T-helper 2 cell (primary cell): ENCODE data around the gene OPCML.

ENCODE experiments used
- DNase-seq, 5 experiments: peaks; one replicate each; pipeline versions ENCODE4 v3.0.0 to v3.0.0-alpha.2; 2012 to 2022

OPCML gene

GRCh38 chr11:132640952-132641351, 891.3 kb downstream of the OPCML start:
- DNase-seq, result no peak

GRCh38 chr11:132639986-132640385, 892.3 kb downstream of the OPCML start:
- no peak for DNase-seq

DNA sequence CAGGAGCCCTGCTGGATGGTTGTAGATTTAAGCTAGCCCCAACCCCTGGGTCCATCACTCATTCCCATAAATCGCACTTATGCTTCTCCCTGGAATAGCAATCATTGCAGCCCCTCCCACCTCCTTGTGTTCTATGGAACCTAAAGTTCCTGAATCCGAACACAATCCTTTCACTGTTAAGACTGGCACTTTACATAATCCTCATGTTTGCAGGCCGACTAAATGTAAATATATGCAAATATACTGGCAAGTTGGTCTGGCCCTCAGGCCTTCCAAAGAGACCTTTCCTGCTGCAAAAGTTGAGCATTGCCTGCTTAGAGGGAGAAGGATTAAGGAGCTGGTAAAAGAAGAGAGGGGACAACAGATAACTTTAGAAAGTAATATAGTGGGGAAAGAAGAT, 892.9 kb downstream of the OPCML start:
- no peak for DNase-seq

DNA sequence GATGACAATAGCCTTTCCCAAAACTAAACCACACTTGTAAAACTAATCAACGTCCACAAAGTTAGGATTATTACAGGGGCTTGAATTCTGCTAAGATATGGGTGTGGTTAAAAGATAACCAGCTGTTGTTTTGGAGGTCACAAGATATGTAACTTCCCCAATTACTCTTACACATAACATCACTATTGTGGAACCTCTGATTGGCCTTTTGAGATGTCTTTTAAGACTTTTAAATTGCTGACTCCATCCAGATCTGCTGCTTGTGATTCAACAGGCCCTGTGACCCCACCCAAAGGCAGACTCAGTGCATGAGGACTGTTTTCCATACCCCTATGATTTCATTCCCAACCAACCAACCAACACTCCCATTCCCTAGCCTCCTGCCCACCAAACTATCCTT, 893.9 kb downstream of the OPCML start:
- DNase-seq, result no peak

GRCh38 chr11:132636523-132636922, 895.8 kb downstream of the OPCML start:
- DNase-seq, result no peak

GRCh38 chr11:132632641-132633124, 899.6 kb downstream of the OPCML start:
- DNase-seq, result no peak

GRCh38 chr11:132631989-132632388, 900.3 kb downstream of the OPCML start:
- DNase-seq, result no peak

- DNase-seq, result no peak
These were observed 904.3 kb downstream of the OPCML start for GRCh38 chr11:132627981-132628380.

- no peak for DNase-seq
These were observed 905.9 kb downstream of the OPCML start for GRCh38 chr11:132626446-132626845.

GRCh38 chr11:132623511-132623910, 908.8 kb downstream of the OPCML start:
- DNase-seq, result no peak

- DNase-seq, result no peak
These were observed 910.2 kb downstream of the OPCML start for GRCh38 chr11:132621976-132622580.

GRCh38 chr11:132620423-132620822, 911.9 kb downstream of the OPCML start:
- no peak for DNase-seq

- DNase-seq, result no peak
These were observed 921.5 kb downstream of the OPCML start for GRCh38 chr11:132610791-132611190.

- no peak for DNase-seq
These were observed 922.1 kb downstream of the OPCML start for GRCh38 chr11:132610216-132610615.

GRCh38 chr11:132607575-132607974, 924.7 kb downstream of the OPCML start:
- DNase-seq, result no peak

GRCh38 chr11:132605825-132606570, 926.3 kb downstream of the OPCML start:
- no peak for DNase-seq

DNA sequence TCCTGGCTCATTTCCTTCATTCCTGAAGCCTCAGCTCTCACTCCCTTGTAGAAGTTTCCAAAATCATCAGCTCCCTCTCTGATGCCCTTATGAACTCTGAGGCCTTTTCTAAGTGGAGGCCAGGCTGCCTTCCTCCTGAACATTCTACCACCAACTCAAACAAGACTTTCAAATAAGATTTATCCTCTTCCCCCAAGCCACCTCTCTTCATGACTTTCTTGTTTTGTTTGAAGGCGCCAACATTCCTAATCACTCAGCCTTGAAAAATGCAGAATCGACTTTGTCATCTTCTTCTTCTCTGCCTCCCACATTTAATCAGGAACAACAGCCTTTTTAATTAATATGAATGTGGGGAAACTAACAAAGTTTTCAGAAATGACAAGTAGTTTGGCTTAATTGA, 927.9 kb downstream of the OPCML start:
- no peak for DNase-seq

- no peak for DNase-seq
These were observed 930.4 kb downstream of the OPCML start for GRCh38 chr11:132601875-132602274.

GRCh38 chr11:132595711-132596134, 936.6 kb downstream of the OPCML start:
- no peak for DNase-seq

GRCh38 chr11:132595246-132595645, 937.1 kb downstream of the OPCML start:
- DNase-seq, result no peak

DNA sequence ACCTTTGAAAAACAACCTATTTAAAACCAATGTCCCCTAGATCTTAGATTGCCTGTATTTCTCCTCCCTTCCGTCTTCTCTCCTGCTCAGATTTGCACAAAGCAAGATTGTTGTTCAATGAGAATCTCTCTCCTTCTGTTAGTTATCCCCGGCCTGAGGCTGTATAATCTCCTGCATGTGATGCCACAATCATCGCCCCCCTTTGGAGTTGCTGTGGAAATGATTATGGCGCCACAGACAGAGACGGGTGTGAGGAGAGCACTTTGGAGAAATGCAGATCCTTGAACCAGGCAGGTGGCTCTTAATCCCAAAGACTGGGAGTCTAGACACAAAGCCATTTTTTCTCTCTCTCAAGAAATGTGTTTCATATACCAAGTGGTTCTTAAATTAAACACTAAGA, 941.3 kb downstream of the OPCML start:
- no peak for DNase-seq

GRCh38 chr11:132590554-132590953, 941.7 kb downstream of the OPCML start:
- DNase-seq, result no peak

GRCh38 chr11:132589791-132590190, 942.5 kb downstream of the OPCML start:
- DNase-seq, result no peak

- no peak for DNase-seq
These were observed 943.9 kb downstream of the OPCML start for GRCh38 chr11:132588366-132588765.
